A549 (cell line): ENCODE results near the gene RAB17. TPM values are rescaled to one million over a fixed set of nuclear protein-coding genes. Genes with fewer than 3 reads are reported as not detected.
A peak's percentile ranks its signal among the peaks of the same experiment; 100 is the strongest.

Experiments
- ATAC-seq, 2 experiments: fragments of 200-7000 bp in 1 of 2; fragments of >200 bp in 1 of 2; cut with Nextera tagmentation in 1 of 2; cut with Tn5 transposase in 1 of 2; 3 replicates each; pipeline versions ENCODE4 v1.8.0 to v1.9.1; 2018 to 2020; ENCODE audit warnings: mild to moderate bottlenecking in 1 of 2, moderate library complexity in 1 of 2
- CTCF ChIA-PET: fragments of 300-600 bp; sonication (Branson Sonifier 250); formaldehyde crosslinking; extraction: SDS; loops from one replicate; lab custom pipeline; 2021; ENCODE audit warnings: antibody characterized with exemption, inconsistent platforms; lab: Yijun Ruan, JAX
- POLR2A ChIA-PET: fragments of 350-600 bp; formaldehyde crosslinking; extraction: SDS; loops from one replicate; lab custom pipeline; 2021; ENCODE audit warnings: antibody characterized with exemption, inconsistent platforms; lab: Yijun Ruan, JAX
- DNase-seq, 2 experiments: peaks; one replicate each; pipeline versions ENCODE4 v3.0.0 to v3.0.0-alpha.2; 2011 to 2016; ENCODE audit warnings: low read depth in 1 of 2, low spot score in 1 of 2
- FAIRE-seq: peaks from 2 replicates; lab custom pipeline; 2011; peaks lifted over from hg19 to GRCh38; lab: Jason Lieb, UNC
- H3K27ac ChIP-seq, 2 experiments: fragments of >200 bp; sonication (Bioruptor Twin); formaldehyde crosslinking; 3 replicates each; pipeline ENCODE4 v1.5.1; 2016 to 2017
- H3K4me1 ChIP-seq: fragments of >200 bp; sonication (Bioruptor Twin); formaldehyde crosslinking; 3 replicates; pipeline ENCODE4 v1.6.1; 2016
- H3K4me2 ChIP-seq: fragments of >200 bp; sonication (Bioruptor Twin); formaldehyde crosslinking; 3 replicates; pipeline ENCODE4 v1.6.1; 2016
- H3K4me3 ChIP-seq: fragments of >200 bp; sonication (Bioruptor Twin); formaldehyde crosslinking; 3 replicates; pipeline ENCODE4 v1.5.1; 2016
- H3K9me3 ChIP-seq: fragments of >200 bp; sonication (Bioruptor Twin); formaldehyde crosslinking; 3 replicates; pipeline ENCODE4 v1.6.1; 2016
- CBX2 ChIP-seq: fragments of 200-600 bp; sonication (generic); IDR thresholded peaks from 2 replicates; pipeline ENCODE4 v1.6.1; 2016; ENCODE audit warnings: low read depth, mild to moderate bottlenecking, borderline replicate concordance
- CHD2 ChIP-seq: fragments of 150-350 bp; IDR thresholded peaks from 2 replicates; pipeline ENCODE4 v1.6.1; 2014; ENCODE audit warnings: low read length; ENCODE audit not compliant: partially characterized antibody
- EHF ChIP-seq: fragments of 250-450 bp; sonication (Bioruptor Pico); IDR thresholded peaks from 2 replicates; pipeline ENCODE4 v1.5.0; 2020; ENCODE audit warnings: mild to moderate bottlenecking
- EHMT2 ChIP-seq: fragments of 200-600 bp; sonication (generic); IDR thresholded peaks from 2 replicates; pipeline ENCODE4 v1.6.1; 2016; ENCODE audit warnings: antibody characterized with exemption, low read depth, mild to moderate bottlenecking, moderate library complexity
- ESRRA ChIP-seq: fragments of 150-350 bp; IDR thresholded peaks from 2 replicates; pipeline ENCODE4 v1.6.1; 2014; ENCODE audit warnings: mild to moderate bottlenecking, low read length, borderline replicate concordance
- FOSB ChIP-seq: fragments of 250-450 bp; sonication (Bioruptor Pico); IDR thresholded peaks from 2 replicates; pipeline ENCODE4 v1.5.0; 2020; ENCODE audit warnings: mild to moderate bottlenecking, moderate library complexity
- FOXS1 ChIP-seq: fragments of 250-450 bp; sonication (Bioruptor Pico); IDR thresholded peaks from 2 replicates; pipeline ENCODE4 v1.5.0; 2020; ENCODE audit warnings: mild to moderate bottlenecking, moderate library complexity
- HES2 ChIP-seq: fragments of >200 bp; sonication (Bioruptor Twin); formaldehyde crosslinking; IDR thresholded peaks from 2 replicates; pipeline ENCODE4 v1.6.1; 2016
- HEYL ChIP-seq: fragments of 250-450 bp; sonication (Bioruptor Pico); IDR thresholded peaks from 2 replicates; pipeline ENCODE4 v1.8.0; 2021; ENCODE audit warnings: mild to moderate bottlenecking, moderate library complexity
- HOXA7 ChIP-seq: fragments of 250-450 bp; sonication (Bioruptor Pico); IDR thresholded peaks from 2 replicates; pipeline ENCODE4 v1.5.0; 2020; ENCODE audit warnings: mild to moderate bottlenecking, moderate library complexity
- HOXB5 ChIP-seq: fragments of 250-450 bp; sonication (Bioruptor Pico); IDR thresholded peaks from 2 replicates; pipeline ENCODE4 v1.5.0; 2020; ENCODE audit warnings: mild to moderate bottlenecking, moderate library complexity
- MAFK ChIP-seq: fragments of 450-650 bp; IDR thresholded peaks from 2 replicates; pipeline ENCODE4 v1.6.1; 2014; ENCODE audit not compliant: partially characterized antibody
- MAX ChIP-seq: IDR thresholded peaks from 2 replicates; pipeline ENCODE4 v1.6.1; 2012
- NR3C1 ChIP-seq: fragments of >200 bp; sonication (Bioruptor Twin); formaldehyde crosslinking; IDR thresholded peaks from 3 replicates; pipeline ENCODE4 v1.6.1; 2017
- POLR2AphosphoS2 ChIP-seq: conservative IDR thresholded peaks from 2 replicates; pipeline ENCODE4 v1.6.1; 2012; ENCODE audit warnings: low read length, improper control_type of control experiment, inconsistent platforms
- RAD21 ChIP-seq, 2 experiments: fragments of >200 bp in 1 of 2; sonication (Bioruptor Twin) in 1 of 2; formaldehyde crosslinking in 1 of 2; IDR thresholded peaks in 1 of 2; conservative IDR thresholded peaks in 1 of 2; 2 replicates in 1 of 2; 3 replicates in 1 of 2; pipeline ENCODE4 v1.6.1; 2012 to 2018; ENCODE audit warnings: inconsistent platforms in 1 of 2
- RCOR1 ChIP-seq: fragments of 150-350 bp; IDR thresholded peaks from 2 replicates; pipeline ENCODE4 v1.6.1; 2014; ENCODE audit warnings: antibody characterized with exemption, low read length, low read depth
- SMC3 ChIP-seq: fragments of >200 bp; sonication (Bioruptor Twin); formaldehyde crosslinking; IDR thresholded peaks from 3 replicates; pipeline ENCODE4 v1.6.1; 2018; ENCODE audit warnings: inconsistent platforms
- SREBF2 ChIP-seq: fragments of 450-650 bp; IDR thresholded peaks from 2 replicates; pipeline ENCODE4 v1.6.1; 2014; ENCODE audit warnings: mild to moderate bottlenecking, moderate library complexity
- TFCP2L1 ChIP-seq: fragments of 250-450 bp; sonication (Bioruptor Pico); IDR thresholded peaks from 2 replicates; pipeline ENCODE4 v1.5.0; 2021; ENCODE audit warnings: mild to moderate bottlenecking
- ZFP36 ChIP-seq: fragments of 450-650 bp; IDR thresholded peaks from 2 replicates; pipeline ENCODE4 v1.6.1; 2014; ENCODE audit warnings: borderline replicate concordance; ENCODE audit not compliant: partially characterized antibody
- ZNF302 ChIP-seq: fragments of 250-450 bp; sonication (Bioruptor Pico); IDR thresholded peaks from 2 replicates; pipeline ENCODE4 v1.9.0; 2021; ENCODE audit warnings: inconsistent platforms, mild to moderate bottlenecking, moderate library complexity
- ZSCAN20 ChIP-seq: fragments of 250-450 bp; sonication (Bioruptor Pico); IDR thresholded peaks from 2 replicates; pipeline ENCODE4 v1.8.0; 2022; ENCODE audit warnings: mild to moderate bottlenecking, moderate library complexity
- WGBS: methylation state at CpG from one replicate; pipeline ENCODE4 v1.1.6; 2017; ENCODE audit errors: missing lambda C conversion rate; 5-methylcytosine and 5-hydroxymethylcytosine counted together
- polyA plus RNA-seq, 4 experiments: library from polyadenylated mRNA; depleted of rRNA in 3 of 4; stranded (reverse); fragments of >200 nt; fragmentation: RNase III in 1 of 4; extraction: RNeasy Plus Mini Kit Qiagen cat#74134 plus additional on column Dnase treatment in 1 of 4; gene quantifications; 2 replicates in 3 of 4; 3 replicates in 1 of 4; pipeline ENCODE4 v1.2.3, GENCODE V29; 2011 to 2017

Gene RAB17
- polyA plus RNA-seq, 2 of the 4 experiments (the other 2 are of a cell fraction) = 0.44 to 2.2 TPM

DNA sequence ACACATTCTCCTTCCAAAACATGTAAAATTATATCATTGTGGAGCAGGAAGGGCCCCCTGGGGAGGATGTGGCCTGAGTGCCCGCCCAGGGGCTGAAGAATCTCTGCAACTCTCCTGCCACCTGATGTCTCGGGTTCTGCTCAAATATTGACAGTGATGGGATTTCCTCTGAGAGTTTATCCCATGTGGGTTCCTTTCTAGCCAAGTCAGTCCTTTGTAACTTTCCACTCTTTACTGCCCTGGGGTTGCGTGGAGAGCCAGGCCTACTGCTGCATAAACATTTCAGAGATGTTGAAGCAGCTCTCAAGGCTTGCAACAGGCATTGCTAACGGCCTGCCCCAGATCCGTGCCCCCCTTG, 4.0 kb upstream of the RAB17 start:
- Histone ChIP-seq H3K27ac (peak overlapping the region in 1 of 2 experiments; percentile 62; a peak in 3 of 6 replicates), H3K9me3 (no peaks in the 10 kb centered on the region), H3K4me1 (peaks cover 32% of the 10 kb centered on the region), H3K4me2 (peak overlapping the region; percentile 20), H3K4me3 (no peak overlapping the region)
- ChIA-PET CTCF (no interaction called here), POLR2A (no interaction called here)
- WGBS = 66% methylated on average over 5 of the region's 5 CpGs
- no peak for TF ChIP-seq HOXB5 (CRISPR knock-in tag)
- no peak for TF ChIP-seq NR3C1
- TF ChIP-seq ZFP36 = no peak
- TF ChIP-seq ESRRA = no peak
- TF ChIP-seq EHMT2 = no peak
- DNase-seq = no peak
- FAIRE-seq = no peak
- no peak for ATAC-seq

DNA sequence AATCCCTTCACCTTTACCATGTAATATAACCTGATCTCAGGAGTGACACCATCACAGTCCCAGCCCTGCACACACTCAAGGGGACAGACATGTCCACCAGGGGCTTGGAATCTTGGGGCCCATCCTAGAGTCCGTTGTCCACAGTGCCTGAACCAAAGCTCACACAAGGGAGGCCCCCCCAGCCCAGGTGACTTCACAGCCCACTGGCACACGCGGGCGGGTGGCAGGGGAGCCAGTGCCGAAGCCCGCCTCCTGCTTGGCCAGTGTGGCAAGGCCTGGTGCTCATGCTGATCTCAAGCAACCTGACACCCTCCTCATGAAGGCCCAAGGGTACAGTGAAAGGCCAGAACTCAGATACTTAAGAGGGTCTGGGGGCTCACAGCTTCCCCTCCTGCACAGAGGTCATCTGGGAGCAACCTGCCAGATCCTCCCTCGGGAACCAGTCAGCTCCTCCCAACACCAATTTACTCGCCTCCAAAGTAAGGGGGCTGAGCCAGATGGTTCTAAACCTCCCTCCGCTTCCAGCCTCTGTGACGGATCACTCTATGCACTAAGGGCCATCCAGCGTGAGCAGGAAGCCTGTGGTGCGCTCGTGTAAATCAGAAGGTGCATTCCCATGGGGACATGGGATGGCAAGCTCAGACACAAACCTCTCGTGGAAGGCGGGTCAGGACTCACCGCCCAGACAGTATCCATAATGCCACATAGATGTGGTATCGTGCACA, 3.2 kb upstream of the RAB17 start:
- ChIA-PET POLR2A (interaction anchor here (1.2 kb wide), 1 partner anchor 12 kb away, joined by 3 read pairs; no protein-coding TSS in a partner anchor), CTCF (interaction anchor here (0.8 kb wide), 1 partner anchor 151 kb away, joined by 3 read pairs; no protein-coding TSS in a partner anchor)
- WGBS = 90% methylated on average over 11 of the region's 17 CpGs

GRCh38 chr2:237593036-237593435, 2.5 kb upstream of the RAB17 start:
- POLR2A ChIA-PET = interaction anchor here (1.2 kb wide), 1 partner anchor 12 kb away, joined by 3 read pairs; no protein-coding TSS in a partner anchor
- H3K4me2 ChIP-seq = no peak overlapping the region
- 62% methylated on average over 6 of the region's 10 CpGs for WGBS
- peaks cover 32% of the 10 kb centered on the region for H3K4me1 ChIP-seq
- CTCF ChIA-PET = interaction anchor here (0.8 to 1.4 kb wide), 2 partner anchors 21 to 152 kb away, joined by 3 to 7 read pairs; no protein-coding TSS in a partner anchor
- TF ChIP-seq HEYL (CRISPR knock-in tag) = no peak
- no peak for TF ChIP-seq HOXA7 (CRISPR knock-in tag)
- no peak for TF ChIP-seq CBX2
- TF ChIP-seq ZSCAN20 (CRISPR knock-in tag) = no peak
- TF ChIP-seq MAX = no peak
- TF ChIP-seq RCOR1 = no peak
- no peak for TF ChIP-seq SREBF2
- no peak for TF ChIP-seq CHD2
- no peak for TF ChIP-seq SMC3
- TF ChIP-seq RAD21 (conservative IDR thresholded peaks at IDR 0.05 in 1 of 2, IDR thresholded peaks at IDR 0.05 in 1 of 2) = no peak
- no peak for TF ChIP-seq FOSB
- H3K27ac ChIP-seq = 0 out of 6 replicates have a peak overlapping the region, but pooled peaks of 1 of the 2 experiments have one; percentile 1
- H3K9me3 ChIP-seq = no peaks in the 10 kb centered on the region
- ATAC-seq (no peak), FAIRE-seq (no peak), DNase-seq (no peak)
- no peak overlapping the region for H3K4me3 ChIP-seq

More for the DNA sequence above, 3.2 kb upstream of the RAB17 start:
- TF ChIP-seq MAFK (no peak), HES2 (no peak), FOXS1 (CRISPR knock-in tag) (no peak), ZNF302 (CRISPR knock-in tag) (no peak), POLR2AphosphoS2 (no peak), ESRRA (no peak), EHF (no peak), TFCP2L1 (no peak)
- TF ChIP-seq, all 56 proteins: peak for 0
- Histone ChIP-seq H3K4me2 (no peak overlapping the region), H3K4me1 (peaks cover 32% of the 10 kb centered on the region), H3K27ac (peak overlapping the region in 1 of 2 experiments; percentile 62; a peak in 1 of 6 replicates), H3K9me3 (no peaks in the 10 kb centered on the region), H3K4me3 (no peak overlapping the region)
- DNase-seq (no peak), ATAC-seq (no peak), FAIRE-seq (no peak)
